Right lobe of liver (tissue), 6 donors: ENCODE measurements around the gene S100A11. TPM values are rescaled to one million over a fixed set of nuclear protein-coding genes. Genes with fewer than 3 reads are reported as not detected.

ENCODE experiments used
- ATAC-seq, 4 donors: fragments of 200-7000 bp; cut with Tn5 transposase; one replicate each; pipeline ENCODE4 v1.9.1; 2020; ENCODE audit warnings: mild to moderate bottlenecking in 4 of 4, moderate library complexity in 4 of 4
- DNase-seq, 3 donors: peaks; one replicate each; pipeline ENCODE4 v3.0.0-alpha.2; 2020
- H3K27ac ChIP-seq, 3 donors: fragments of 200-600 bp; one replicate each; pipeline ENCODE4 v1.8.0; 2022
- H3K27me3 ChIP-seq, 2 donors: fragments of 200-600 bp; one replicate each; pipeline ENCODE4 v1.8.0; 2022
- H3K36me3 ChIP-seq, 4 donors: fragments of 200-600 bp; sonication (generic) in 1 of 4; one replicate each; pipeline versions ENCODE4 v1.5.1 to v1.8.0; 2017 to 2022; ENCODE audit warnings: control low read depth in 1 of 4
- H3K4me1 ChIP-seq, 4 donors: fragments of 200-600 bp; sonication (generic) in 1 of 4; one replicate each; pipeline versions ENCODE4 v1.5.1 to v1.8.0; 2017 to 2022; ENCODE audit warnings: control low read depth in 1 of 4
- H3K4me3 ChIP-seq, 3 donors: fragments of 200-600 bp; one replicate each; pipeline ENCODE4 v1.8.0; 2022
- H3K9me3 ChIP-seq, 4 donors: fragments of 200-600 bp; sonication (generic) in 1 of 4; one replicate each; pipeline versions ENCODE4 v1.5.1 to v1.8.0; 2017 to 2022; ENCODE audit warnings: control low read depth in 1 of 4
- POLR2A ChIP-seq: fragments of 450-650 bp; IDR thresholded peaks from one replicate; pipeline ENCODE4 v1.6.1; 2017; ENCODE audit warnings: antibody characterized with exemption, mild to moderate bottlenecking
- WGBS: methylation state at CpG from one replicate; pipeline ENCODE4 v1.1.6; 2018; ENCODE audit warnings: low coverage, low lambda C conversion rate; ENCODE audit not compliant: insufficient coverage; ENCODE audit errors: missing lambda C conversion rate; 5-methylcytosine and 5-hydroxymethylcytosine counted together
- intact Hi-C, 2 donors: fragments of 100-400 bp; cut with DNase I; formaldehyde crosslinking; loops; one replicate each; pipeline versions ENCODE4 v1.11.2 to v1.14.1; 2022
- total RNA-seq, 6 experiments: library from RNA; depleted of rRNA in 2 of 6; stranded (reverse); fragments of >200 nt in 2 of 6; fragmentation: NEBNext Ultra II Directional in 3 of 6; extraction: Animal tissue kit (Norgen Biotek cat#: 25700) in 3 of 6; gene quantifications; one replicate each; pipeline versions ENCODE4 v1.1.0 to v1.2.4, GENCODE V29; 2016 to 2023
- TF ChIP-seq, protein P1 (sequence below), 4 donors: fragments of 200-600 bp in 3 of 4; fragments of 450-650 bp in 1 of 4; IDR thresholded peaks; one replicate each; pipeline versions ENCODE4 v1.5.1 to v1.8.0; 2016 to 2022; ENCODE audit warnings: antibody characterized with exemption in 4 of 4, mild to moderate bottlenecking in 2 of 4
- donor health status: DM: no; HTN: yes; CAD: no.
- donor health status: DM: no; HTN: no; CAD: no.
- donor health status: DM: no; HTN: no; CAD: no.
- donor health status: DM: no; HTN: yes; CAD: no.
- donor health status: DM: no; HTN: yes; CAD: no.

Gene S100A11
- total RNA-seq, 6 experiments from 2014 or later = 11.0 to 68.5 (median 25.3) TPM

DNA sequence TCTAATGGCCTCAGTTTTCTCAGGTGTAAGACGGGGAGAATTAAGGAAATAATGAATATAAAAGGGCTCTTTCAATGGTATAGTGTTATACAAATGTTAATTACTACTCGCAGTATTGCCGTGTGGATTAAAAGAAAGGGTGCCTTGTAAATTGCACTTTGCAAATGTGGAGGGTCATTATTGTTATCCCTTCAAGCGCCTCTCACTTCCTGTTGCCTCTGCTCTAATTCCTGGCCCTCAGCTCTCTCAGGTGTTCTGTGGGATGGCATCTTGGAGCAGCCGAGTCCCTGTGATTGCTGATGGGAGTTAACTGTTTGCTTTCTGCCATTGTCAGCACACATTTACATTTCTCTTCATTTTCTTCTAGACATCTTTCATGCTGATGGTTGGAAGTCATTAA is 7.1 kb upstream of the S100A11 start:
- no peak for DNase-seq
- WGBS = 55% methylated on average over 5 of the region's 5 CpGs

GRCh38 chr1:152042030-152042429 is 5.2 kb upstream of the S100A11 start:
- Histone ChIP-seq H3K4me3 (no peak overlapping the region), H3K36me3 (no peaks in the 10 kb centered on the region), H3K27me3 (no peaks in the 10 kb centered on the region), H3K9me3 (no peaks in the 10 kb centered on the region), H3K4me1 (no peaks in the 10 kb centered on the region), H3K27ac (no peak overlapping the region)
- no peak for ATAC-seq
- intact Hi-C loops = no loop called here
- no peak for TF ChIP-seq POLR2A
- TF ChIP-seq, protein P1, sequence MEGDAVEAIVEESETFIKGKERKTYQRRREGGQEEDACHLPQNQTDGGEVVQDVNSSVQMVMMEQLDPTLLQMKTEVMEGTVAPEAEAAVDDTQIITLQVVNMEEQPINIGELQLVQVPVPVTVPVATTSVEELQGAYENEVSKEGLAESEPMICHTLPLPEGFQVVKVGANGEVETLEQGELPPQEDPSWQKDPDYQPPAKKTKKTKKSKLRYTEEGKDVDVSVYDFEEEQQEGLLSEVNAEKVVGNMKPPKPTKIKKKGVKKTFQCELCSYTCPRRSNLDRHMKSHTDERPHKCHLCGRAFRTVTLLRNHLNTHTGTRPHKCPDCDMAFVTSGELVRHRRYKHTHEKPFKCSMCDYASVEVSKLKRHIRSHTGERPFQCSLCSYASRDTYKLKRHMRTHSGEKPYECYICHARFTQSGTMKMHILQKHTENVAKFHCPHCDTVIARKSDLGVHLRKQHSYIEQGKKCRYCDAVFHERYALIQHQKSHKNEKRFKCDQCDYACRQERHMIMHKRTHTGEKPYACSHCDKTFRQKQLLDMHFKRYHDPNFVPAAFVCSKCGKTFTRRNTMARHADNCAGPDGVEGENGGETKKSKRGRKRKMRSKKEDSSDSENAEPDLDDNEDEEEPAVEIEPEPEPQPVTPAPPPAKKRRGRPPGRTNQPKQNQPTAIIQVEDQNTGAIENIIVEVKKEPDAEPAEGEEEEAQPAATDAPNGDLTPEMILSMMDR (IDR thresholded peaks at IDR 0.05) = no peak
- 25% methylated on average over 1 of the region's 1 CpG for WGBS
- no peak for DNase-seq

More for the DNA sequence above, 7.1 kb upstream of the S100A11 start:
- no peaks in the 10 kb centered on the region for H3K9me3 ChIP-seq
- no peak for TF ChIP-seq POLR2A
- TF ChIP-seq, protein P1 (IDR thresholded peaks at IDR 0.05) = no peak
- H3K4me1 ChIP-seq = no peaks in the 10 kb centered on the region
- H3K36me3 ChIP-seq = no peaks in the 10 kb centered on the region
- no peak overlapping the region for H3K4me3 ChIP-seq
- intact Hi-C loops = no loop called here
- ATAC-seq = no peak
- no peaks in the 10 kb centered on the region for H3K27me3 ChIP-seq
- no peak overlapping the region for H3K27ac ChIP-seq

DNA sequence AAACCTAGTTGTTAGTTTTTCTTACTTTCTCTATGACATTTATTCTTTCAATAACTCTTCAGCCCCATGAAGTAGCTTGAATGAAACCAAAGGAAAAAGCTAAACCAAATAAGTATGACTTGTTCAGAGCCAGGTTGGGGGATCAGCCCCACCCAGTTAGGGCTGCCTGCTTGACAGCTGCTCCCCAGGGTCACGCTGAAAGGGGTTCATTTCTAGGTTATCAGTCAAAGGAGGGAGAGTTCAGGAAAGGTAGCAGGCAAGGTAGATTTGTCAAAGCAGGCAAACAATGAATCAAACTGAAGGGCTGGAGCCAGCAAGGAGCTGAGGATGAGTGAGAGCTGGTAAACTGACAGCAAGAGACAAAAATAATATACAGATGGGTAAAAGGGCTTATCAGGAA is 3.1 kb upstream of the S100A11 start:
- no peak for DNase-seq
- Histone ChIP-seq H3K27me3 (no peaks in the 10 kb centered on the region), H3K9me3 (no peaks in the 10 kb centered on the region), H3K4me1 (peaks cover 0 to 14% (median 0%) of the 10 kb centered on the region in 4 donors), H3K4me3 (no peak overlapping the region), H3K27ac (no peak overlapping the region), H3K36me3 (no peaks in the 10 kb centered on the region)
- no peak for ATAC-seq
- intact Hi-C loops = no loop called here
- WGBS = 67% methylated on average over 1 of the region's 1 CpG
- no peak for TF ChIP-seq POLR2A
- TF ChIP-seq, protein P1 (IDR thresholded peaks at IDR 0.05) = no peak

DNA sequence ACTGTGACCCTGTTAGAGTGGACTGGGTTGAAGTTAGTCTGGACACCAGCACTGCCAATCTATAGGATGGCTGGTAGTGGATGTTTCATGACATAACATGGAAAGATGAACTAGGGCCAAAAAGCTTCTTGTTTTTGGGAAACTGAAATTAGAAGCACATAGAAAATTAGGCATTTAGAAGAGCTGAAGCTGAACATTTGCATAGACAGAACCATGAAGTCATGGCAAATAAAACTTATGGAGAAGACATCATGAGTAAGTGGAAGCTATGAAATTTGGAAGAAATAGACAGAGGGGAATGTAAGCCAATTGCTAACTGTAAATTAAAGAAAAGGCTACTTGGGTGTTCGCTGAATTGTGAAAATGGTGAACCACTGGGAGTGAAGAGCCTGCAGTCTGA is 2.7 kb upstream of the S100A11 start:
- WGBS = 75% methylated on average over 1 of the region's 1 CpG
- intact Hi-C loops = no loop called here
- Histone ChIP-seq H3K27me3 (no peaks in the 10 kb centered on the region), H3K36me3 (no peaks in the 10 kb centered on the region), H3K4me1 (peaks cover 0 to 16% (median 0%) of the 10 kb centered on the region in 4 donors), H3K9me3 (no peaks in the 10 kb centered on the region), H3K27ac (no peak overlapping the region), H3K4me3 (no peak overlapping the region)
- ATAC-seq = no peak
- TF ChIP-seq, protein P1 (IDR thresholded peaks at IDR 0.05) = no peak
- TF ChIP-seq POLR2A = no peak
- DNase-seq = no peak

DNA sequence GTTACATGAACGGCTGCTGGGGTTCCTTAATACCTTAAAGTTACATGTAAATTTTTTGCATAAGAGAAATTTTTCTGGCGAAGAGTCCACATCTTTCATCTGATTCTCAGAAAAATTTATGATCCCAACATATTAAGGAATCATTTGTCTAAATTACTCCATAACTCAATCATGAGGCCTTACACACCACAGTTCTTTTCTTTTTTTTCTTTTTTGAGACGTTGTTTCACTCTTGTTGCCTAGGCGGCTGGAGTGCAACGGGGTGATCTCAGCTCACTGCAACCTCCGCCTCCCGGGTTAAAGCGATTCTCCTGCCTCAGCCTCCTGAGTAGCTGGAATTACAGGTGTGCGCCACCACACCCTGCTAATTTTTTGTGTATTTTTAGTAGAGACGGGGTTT is 2.1 kb upstream of the S100A11 start:
- ATAC-seq (no peak), DNase-seq (no peak)
- Histone ChIP-seq H3K9me3 (no peaks in the 10 kb centered on the region), H3K27me3 (no peaks in the 10 kb centered on the region), H3K4me3 (no peak overlapping the region), H3K4me1 (peaks cover 0 to 16% (median 0%) of the 10 kb centered on the region in 4 donors), H3K27ac (peak overlapping the region in 1 of 3 donors; percentile 49), H3K36me3 (no peaks in the 10 kb centered on the region)
- 89% methylated on average over 10 of the region's 10 CpGs for WGBS
- intact Hi-C loops = no loop called here
- TF ChIP-seq POLR2A = no peak
- TF ChIP-seq, protein P1 (IDR thresholded peaks at IDR 0.05) = no peak
